Breast epithelium (tissue), 3 donors: ENCODE results near the gene PITRM1.

Source experiments
- CTCF ChIP-seq, 3 donors: fragments of 450-650 bp; IDR thresholded peaks; one replicate each; pipeline ENCODE4 v1.5.1; 2016 to 2017; ENCODE audit warnings: antibody characterized with exemption in 3 of 3, mild to moderate bottlenecking in 3 of 3, moderate library complexity in 3 of 3
- POLR2A ChIP-seq: fragments of 450-650 bp; IDR thresholded peaks from one replicate; pipeline ENCODE4 v1.6.1; 2016; ENCODE audit warnings: antibody characterized with exemption, mild to moderate bottlenecking, moderate library complexity
- POLR2AphosphoS5 ChIP-seq, 3 donors: sonication (generic); formaldehyde crosslinking; IDR thresholded peaks; one replicate each; pipeline ENCODE4 v1.6.1; 2017; ENCODE audit warnings: antibody characterized with exemption in 3 of 3

DNA sequence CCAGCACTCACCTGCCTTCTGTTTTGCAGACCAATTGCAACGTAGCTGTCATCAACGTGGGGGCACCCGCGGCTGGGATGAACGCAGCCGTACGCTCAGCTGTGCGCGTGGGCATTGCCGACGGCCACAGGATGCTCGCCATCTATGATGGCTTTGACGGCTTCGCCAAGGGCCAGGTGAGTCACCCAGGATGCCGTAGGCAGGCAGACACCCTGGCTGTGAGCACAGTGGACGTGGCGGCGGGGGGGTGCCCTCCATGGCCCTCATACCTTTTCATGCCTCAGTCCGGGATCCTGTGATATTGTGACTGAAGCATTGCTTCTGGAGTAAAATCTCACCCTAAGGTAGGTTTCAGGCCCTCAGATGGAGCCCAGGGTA is 59.2 kb downstream of the PITRM1 start:
- TF ChIP-seq CTCF (IDR thresholded peaks at IDR 0.05) (no peak), POLR2A (no peak), POLR2AphosphoS5 (IDR thresholded peaks at IDR 0.05) (no peak)
